ENCODE data around the gene PKD1. TPM values are rescaled to one million over a fixed set of nuclear protein-coding genes. Genes with fewer than 3 reads are reported as not detected.

The PKD1 gene
- total and polyA plus RNA-seq, 2 of the 13 experiments (the other 11 are each of a cell fraction or from before 2014, with no cell fraction given), result 22.1 to 23.0 TPM

GRCh38 chr16:2152695-2153506 lies 17.2 kb upstream of the PKD1 start (continued):
- 0 out of 2 replicates have a peak, but pooled peaks have one; percentile 14 for TF ChIP-seq ZNF784 (CRISPR knock-in tag; IDR thresholded peaks at IDR 0.05; ENCODE audit: borderline replicate concordance)
- peak; percentile 35; the same call in 1 of the 2 replicates for TF ChIP-seq ETV5 (CRISPR knock-in tag; IDR thresholded peaks at IDR 0.05; ENCODE audit: borderline replicate concordance)
- no peak for TF ChIP-seq ZNF572 (CRISPR knock-in tag; IDR thresholded peaks at IDR 0.05)

GRCh38 chr16:2151188-2152091 lies 15.7 kb upstream of the PKD1 start:
- FAIRE-seq (no peak), DNase-seq (ENCODE audit: low spot score) (no peak), ATAC-seq (no peak)
- Histone ChIP-seq H3K27ac (ENCODE audit: extremely low read length, insufficient read depth, low read length) (no peak overlapping the region), H3K9me3 (ENCODE audit: low read length) (no peaks in the 10 kb centered on the region), H2AFZ (ENCODE audit: low read length) (no peak overlapping the region), H3K36me3 (replicated peaks in 1 of 2; ENCODE audit: control insufficient read depth in 1 of 2, insufficient read depth in 2 of 2, low read length in 2 of 2) (peaks cover 0 to 11% of the 10 kb centered on the region in 2 experiments; a peak in 3 of 5 replicates), H3K27me3 (ENCODE audit: control insufficient read depth in 1 of 2, insufficient read depth in 2 of 2, low read length in 2 of 2) (peaks cover under 1 to 13% of the 10 kb centered on the region in 2 experiments; a peak in 3 of 5 replicates), H3K4me2 (ENCODE audit: low read depth, low read length) (peak overlapping the region; percentile 97), H4K20me1 (ENCODE audit: insufficient read depth, low read length) (peaks cover 68% of the 10 kb centered on the region), H3K4me1 (ENCODE audit: insufficient read depth, low read length) (peaks cover 70% of the 10 kb centered on the region), H3K4me3 (replicated peaks in 1 of 3; ENCODE audit: insufficient read depth in 1 of 3, low read depth in 2 of 3, low read length in 3 of 3) (peak overlapping the region in 2 of 3 experiments; percentile 10 to 98; a peak in 2 of 6 replicates), H3K79me2 (ENCODE audit: insufficient read depth, low read length) (peaks cover 32% of the 10 kb centered on the region), H3K9ac (ENCODE audit: insufficient read depth, low read depth, low read length) (peak overlapping the region; percentile 99)
- in situ Hi-C loops (cut with HindIII; ENCODE audit: extremely low pct_ligation_motif_present, low pct_unique_long_range_greater_than_20kb) (no loop called here), intact Hi-C loops (cut with micrococcal nuclease; ENCODE audit: unreplicated experiment) (no loop called here)
- no TSS peak for BruUV-seq (replicated peaks)
- ChIA-PET POLR2A (interaction anchor here (0.6 to 6.6 kb wide), 15 partner anchors 11 to 1187 kb away, joined by 3 to 79 read pairs (median 4); partner anchors contain the start of genes ECI1, PGP and RPS2), CTCF (ENCODE audit: low intra/inter-chr PET ratio, low total read pairs) (no interaction called here)
- 38% methylated on average over 6 of the region's 13 CpGs for WGBS (ENCODE audit: low lambda C conversion rate)
- TF ChIP-seq ZNF768 (CRISPR knock-in tag; IDR thresholded peaks at IDR 0.05), result peak; percentile 23; the same call in 1 of the 2 replicates
- no peak for TF ChIP-seq ZNF549 (CRISPR knock-in tag; IDR thresholded peaks at IDR 0.05)
- no peak for TF ChIP-seq ZNF674 (CRISPR knock-in tag; IDR thresholded peaks at IDR 0.05; ENCODE audit: low read depth)
- no peak for TF ChIP-seq ARID2 (CRISPR knock-in tag; IDR thresholded peaks at IDR 0.05; ENCODE audit: borderline replicate concordance)
- no peak for TF ChIP-seq ZBTB4 (CRISPR knock-in tag; IDR thresholded peaks at IDR 0.05; ENCODE audit: borderline replicate concordance)
- no peak for TF ChIP-seq ZBTB49 (CRISPR knock-in tag; IDR thresholded peaks at IDR 0.05; ENCODE audit: borderline replicate concordance)
